Neural cell (in vitro differentiated cells): ENCODE data around the gene TMEM174. TPM values are rescaled to one million over a fixed set of nuclear protein-coding genes. Genes with fewer than 3 reads are reported as not detected.

Experiments
- H2AFZ ChIP-seq: fragments of 200-600, 300-800 bp; sonication (generic), shearing (Covaris generic); 2 replicates; pipeline ENCODE4 v1.6.0; 2014; ENCODE audit warnings: low read depth, mild to moderate bottlenecking, antibody characterized with exemption, low read length, moderate library complexity
- H3F3A ChIP-seq: fragments of 200-600 bp; shearing (Covaris generic); 2 replicates; pipeline ENCODE4 v1.6.1; 2016; ENCODE audit warnings: mild to moderate bottlenecking, moderate library complexity, mixed read lengths, antibody characterized with exemption, low read length; ENCODE audit not compliant: insufficient read depth, poor library complexity, severe bottlenecking
- H3K27ac ChIP-seq: fragments of 200-600, 300-800 bp; sonication (generic), shearing (Covaris generic); 2 replicates; pipeline ENCODE4 v1.5.1; 2014; ENCODE audit warnings: mild to moderate bottlenecking, low read length, moderate library complexity
- H3K27me3 ChIP-seq: fragments of 300-800, 200-600 bp; sonication (generic), shearing (Covaris generic); 2 replicates; pipeline ENCODE4 v1.6.0; 2014; ENCODE audit warnings: mild to moderate bottlenecking, low read depth, low read length, moderate library complexity; ENCODE audit not compliant: insufficient read depth
- H3K36me3 ChIP-seq: fragments of 300-800, 200-600 bp; sonication (generic), shearing (Covaris generic); 2 replicates; pipeline ENCODE4 v1.5.1; 2014; ENCODE audit warnings: mild to moderate bottlenecking, antibody characterized with exemption, low read length, moderate library complexity; ENCODE audit not compliant: insufficient read depth
- H3K4me2 ChIP-seq: fragments of 300-800, 200-600 bp; sonication (generic), shearing (Covaris generic); 2 replicates; pipeline ENCODE4 v1.6.0; 2014; ENCODE audit warnings: mild to moderate bottlenecking, low read length
- H3K4me3 ChIP-seq: fragments of 300-800, 200-600 bp; sonication (generic), shearing (Covaris generic); 2 replicates; pipeline ENCODE4 v1.5.1; 2014; ENCODE audit warnings: mild to moderate bottlenecking, low read length, moderate library complexity
- H3K79me2 ChIP-seq: fragments of 200-600 bp; shearing (Covaris generic); replicated peaks from 2 replicates; pipeline ENCODE4 v1.6.0; 2014; ENCODE audit warnings: mild to moderate bottlenecking, low read length, moderate library complexity; ENCODE audit not compliant: insufficient read depth
- H3K9ac ChIP-seq: fragments of 300-800, 200-600 bp; sonication (generic), shearing (Covaris generic); 2 replicates; pipeline ENCODE4 v1.6.1; 2016; ENCODE audit warnings: mild to moderate bottlenecking, low read length, mixed read lengths
- H3K9me2 ChIP-seq: fragments of 200-600 bp; shearing (Covaris generic); 2 replicates; pipeline ENCODE4 v1.6.1; 2016; ENCODE audit warnings: mild to moderate bottlenecking, low read length, mixed read lengths; ENCODE audit not compliant: insufficient read depth
- H3K9me3 ChIP-seq: fragments of 200-600, 300-800 bp; sonication (generic), shearing (Covaris generic); 2 replicates; pipeline ENCODE4 v1.6.1; 2016; ENCODE audit warnings: mild to moderate bottlenecking, mixed run types, low read length, moderate library complexity, mixed read lengths
- H4K20me1 ChIP-seq: fragments of 200-600 bp; shearing (Covaris generic); 2 replicates; pipeline ENCODE4 v1.6.1; 2016; ENCODE audit warnings: mild to moderate bottlenecking, mixed run types; ENCODE audit not compliant: insufficient read depth
- CTCF ChIP-seq: fragments of 450-650 bp; IDR thresholded peaks from 2 replicates; pipeline ENCODE4 v1.5.1; 2014; ENCODE audit warnings: antibody characterized with exemption, mild to moderate bottlenecking, moderate library complexity; ENCODE audit not compliant: poor library complexity, severe bottlenecking
- EP300 ChIP-seq: fragments of 450-650 bp; conservative IDR thresholded peaks from 2 replicates; pipeline ENCODE4 v1.6.1; 2014; ENCODE audit warnings: antibody characterized with exemption, mild to moderate bottlenecking, moderate library complexity; ENCODE audit not compliant: poor library complexity, severe bottlenecking
- EZH2 ChIP-seq: fragments of 200-600, 300-800 bp; shearing (Covaris generic), sonication (generic); IDR thresholded peaks from 2 replicates; pipeline ENCODE4 v1.6.1; 2014; ENCODE audit warnings: antibody characterized with exemption, low read length, borderline replicate concordance, mild to moderate bottlenecking; ENCODE audit not compliant: insufficient read depth, poor library complexity, severe bottlenecking
- MXI1 ChIP-seq: fragments of 450-650 bp; conservative IDR thresholded peaks from 2 replicates; pipeline ENCODE4 v1.6.1; 2014; ENCODE audit warnings: antibody characterized with exemption, mild to moderate bottlenecking; ENCODE audit not compliant: poor library complexity, severe bottlenecking
- POLR2AphosphoS5 ChIP-seq: IDR thresholded peaks from 2 replicates; pipeline ENCODE4 v1.6.1; 2012
- RAD21 ChIP-seq: fragments of 450-650 bp; conservative IDR thresholded peaks from 2 replicates; pipeline ENCODE4 v1.6.1; 2014; ENCODE audit warnings: antibody characterized with exemption, mild to moderate bottlenecking, moderate library complexity
- REST ChIP-seq: IDR thresholded peaks from 2 replicates; pipeline ENCODE4 v1.6.1; 2012; ENCODE audit warnings: borderline replicate concordance
- SMC3 ChIP-seq: fragments of 450-650 bp; conservative IDR thresholded peaks from 2 replicates; pipeline ENCODE4 v1.6.1; 2014; ENCODE audit warnings: antibody characterized with exemption, mild to moderate bottlenecking, moderate library complexity; ENCODE audit not compliant: poor library complexity
- TAF1 ChIP-seq: IDR thresholded peaks from 2 replicates; pipeline ENCODE4 v1.6.1; 2012; ENCODE audit warnings: low read depth
- polyA plus RNA-seq: library from polyadenylated mRNA; depleted of rRNA; stranded (reverse); fragments of >200 nt; gene quantifications from 2 replicates; pipeline ENCODE4 v1.2.3, GENCODE V29; 2014

TMEM174 gene
- polyA plus RNA-seq, 1 donor from 2014 or later = not detected

- no peaks in the 10 kb centered on the region for H3F3A ChIP-seq
- no peak overlapping the region for H3K4me2 ChIP-seq
- H3K9me3 ChIP-seq = no peaks in the 10 kb centered on the region
- H3K79me2 ChIP-seq = no peaks in the 10 kb centered on the region
- no peak overlapping the region for H3K9ac ChIP-seq
- no peak overlapping the region for H2AFZ ChIP-seq
- no peaks in the 10 kb centered on the region for H3K27me3 ChIP-seq
- H3K4me3 ChIP-seq = no peak overlapping the region
- no peak overlapping the region for H3K27ac ChIP-seq
- TF ChIP-seq TAF1 = no peak
- TF ChIP-seq EZH2 = no peak
- TF ChIP-seq SMC3 = no peak
- TF ChIP-seq MXI1 = no peak
- TF ChIP-seq REST = no peak
- TF ChIP-seq CTCF = no peak
- no peak for TF ChIP-seq EP300
- no peak for TF ChIP-seq RAD21
- no peak for TF ChIP-seq POLR2AphosphoS5
- no peaks in the 10 kb centered on the region for H3K9me2 ChIP-seq
- no peaks in the 10 kb centered on the region for H4K20me1 ChIP-seq
- no peaks in the 10 kb centered on the region for H3K36me3 ChIP-seq
Measured at GRCh38 chr5:73129143-73129542, 43.9 kb upstream of the TMEM174 start.

- Histone ChIP-seq H3K27me3 (no peaks in the 10 kb centered on the region), H3K36me3 (no peaks in the 10 kb centered on the region), H3K9ac (no peak overlapping the region), H2AFZ (no peak overlapping the region), H3K9me2 (no peaks in the 10 kb centered on the region), H3K4me2 (no peak overlapping the region), H3K79me2 (no peaks in the 10 kb centered on the region), H3F3A (no peaks in the 10 kb centered on the region), H3K9me3 (no peaks in the 10 kb centered on the region), H3K27ac (no peak overlapping the region), H3K4me3 (no peak overlapping the region), H4K20me1 (no peaks in the 10 kb centered on the region)
- TF ChIP-seq RAD21 = no peak
- TF ChIP-seq POLR2AphosphoS5 = no peak
- TF ChIP-seq REST = no peak
- no peak for TF ChIP-seq MXI1
- TF ChIP-seq CTCF = no peak
- no peak for TF ChIP-seq SMC3
- no peak for TF ChIP-seq EP300
- no peak for TF ChIP-seq TAF1
- TF ChIP-seq EZH2 = no peak
Measured at GRCh38 chr5:73130811-73131210, 42.2 kb upstream of the TMEM174 start.
